ENCODE results near the gene PPP1R15A.
"Not testable (repeated sequence)": the region's sequence is repeated elsewhere in the genome, so short reads cannot be mapped to it uniquely, and the experiment has no call there.

The PPP1R15A gene

DNA sequence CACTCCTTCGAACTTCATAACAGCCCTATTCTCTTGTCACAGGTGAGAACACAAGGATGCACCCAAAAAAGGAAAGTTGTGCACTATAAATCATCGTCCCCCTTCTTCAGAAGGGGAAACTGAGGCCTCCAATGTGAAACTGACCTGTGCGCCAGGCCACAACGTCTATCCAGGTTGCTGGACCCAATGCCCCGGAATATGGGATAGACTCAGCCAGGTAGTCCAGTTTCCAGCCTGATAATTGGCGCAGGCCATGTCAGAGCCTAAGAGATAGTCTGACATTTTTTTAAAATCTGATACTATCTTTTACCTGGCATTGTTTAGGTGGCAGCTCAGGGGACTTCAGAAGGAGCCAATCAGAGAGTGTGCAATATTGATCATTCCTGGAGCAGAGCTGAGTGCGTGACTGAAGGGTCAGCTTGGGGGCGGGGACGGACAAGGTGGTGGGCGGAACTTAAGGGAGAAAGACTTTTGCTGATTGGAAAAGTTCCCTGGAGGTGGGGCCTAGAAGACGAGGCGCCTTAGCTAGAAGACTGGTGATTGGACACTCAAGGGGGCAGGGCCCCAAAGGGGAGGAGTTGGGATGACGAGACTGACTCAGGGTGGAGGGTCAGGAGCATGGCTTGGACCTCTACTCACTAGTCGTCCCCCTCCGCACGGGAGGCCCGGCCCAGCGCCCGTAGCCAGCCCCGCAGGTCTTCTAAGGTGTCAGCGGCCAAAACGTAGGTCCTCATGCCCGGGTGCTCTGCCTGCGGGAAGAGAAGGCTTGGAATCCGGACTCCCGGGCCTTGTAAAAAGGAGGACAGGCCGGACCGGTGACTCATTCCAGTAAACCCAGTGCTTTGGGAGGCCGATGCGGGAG, 12.3 kb upstream of the PPP1R15A start:
- DNase-seq (ENCODE audit: low read depth) = no peak

- no peak for DNase-seq (ENCODE audit: low read depth)
Measured at GRCh38 chr19:48861313-48861712, 10.9 kb upstream of the PPP1R15A start.

DNA sequence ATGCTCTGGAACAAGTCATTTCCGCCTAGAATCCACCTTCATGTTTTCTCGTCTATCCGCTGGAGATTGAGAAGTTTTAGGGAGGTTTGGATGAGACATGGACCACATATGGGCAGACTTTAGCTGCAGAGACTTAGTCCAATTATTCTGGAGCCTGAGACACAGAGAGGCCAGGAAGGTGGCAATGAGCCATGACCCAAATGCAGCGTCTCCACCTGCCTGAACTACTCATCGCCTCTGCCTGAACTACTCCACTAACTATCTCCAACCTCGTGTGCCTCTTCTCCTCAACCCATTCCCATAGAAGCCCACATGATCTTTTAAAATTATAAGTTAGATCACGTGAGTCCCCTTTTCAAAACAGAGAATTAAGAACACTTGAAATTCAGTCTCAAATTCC, 9.4 kb upstream of the PPP1R15A start:
- DNase-seq (ENCODE audit: low read depth) = no peak

- DNase-seq (ENCODE audit: low read depth) = no peak
Measured at GRCh38 chr19:48866692-48867091, 5.5 kb upstream of the PPP1R15A start.

GRCh38 chr19:48867123-48867745, 5.0 kb upstream of the PPP1R15A start:
- DNase-seq (ENCODE audit: low read depth) = no peak

GRCh38 chr19:48867746-48868113, 4.5 kb upstream of the PPP1R15A start:
- no peak for DNase-seq (ENCODE audit: low read depth)

GRCh38 chr19:48868114-48868886, 3.9 kb upstream of the PPP1R15A start, which contains the start of gene PLEKHA4:
Gene PLEKHA4, minus strand, starts transcription at chr19:48868617. Its CDS starts 997 bp downstream, at chr19:48867620.
- DNase-seq (ENCODE audit: low read depth) = no peak

DNA sequence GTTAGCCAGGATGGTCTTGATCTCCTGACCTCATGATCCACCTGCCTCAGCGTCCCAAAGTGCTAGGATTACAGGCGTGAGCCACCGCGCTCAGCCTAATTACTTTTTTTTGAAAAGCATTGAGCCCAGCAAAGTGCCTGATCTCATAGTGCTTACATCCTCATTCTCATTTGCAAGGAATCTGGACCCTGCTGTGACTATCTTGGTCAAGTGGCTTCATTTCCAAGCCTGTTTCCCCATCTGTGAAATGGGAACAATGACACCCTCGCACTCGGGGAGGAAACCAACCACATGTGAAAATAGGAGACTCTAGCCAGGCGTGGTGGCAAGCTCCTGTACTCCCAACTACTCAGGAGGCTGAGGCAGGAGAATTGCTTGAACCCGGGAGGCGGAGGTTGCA, 2.2 kb upstream of the PPP1R15A start:
- DNase-seq (ENCODE audit: low read depth) = no peak

- not testable (repeated sequence) for DNase-seq (ENCODE audit: low read depth)
Measured at GRCh38 chr19:48871471-48872181, 595 bp upstream of the PPP1R15A start.

GRCh38 chr19:48872884-48873475, 759 bp downstream of the PPP1R15A start:
- no peak for DNase-seq (ENCODE audit: low read depth)

DNA sequence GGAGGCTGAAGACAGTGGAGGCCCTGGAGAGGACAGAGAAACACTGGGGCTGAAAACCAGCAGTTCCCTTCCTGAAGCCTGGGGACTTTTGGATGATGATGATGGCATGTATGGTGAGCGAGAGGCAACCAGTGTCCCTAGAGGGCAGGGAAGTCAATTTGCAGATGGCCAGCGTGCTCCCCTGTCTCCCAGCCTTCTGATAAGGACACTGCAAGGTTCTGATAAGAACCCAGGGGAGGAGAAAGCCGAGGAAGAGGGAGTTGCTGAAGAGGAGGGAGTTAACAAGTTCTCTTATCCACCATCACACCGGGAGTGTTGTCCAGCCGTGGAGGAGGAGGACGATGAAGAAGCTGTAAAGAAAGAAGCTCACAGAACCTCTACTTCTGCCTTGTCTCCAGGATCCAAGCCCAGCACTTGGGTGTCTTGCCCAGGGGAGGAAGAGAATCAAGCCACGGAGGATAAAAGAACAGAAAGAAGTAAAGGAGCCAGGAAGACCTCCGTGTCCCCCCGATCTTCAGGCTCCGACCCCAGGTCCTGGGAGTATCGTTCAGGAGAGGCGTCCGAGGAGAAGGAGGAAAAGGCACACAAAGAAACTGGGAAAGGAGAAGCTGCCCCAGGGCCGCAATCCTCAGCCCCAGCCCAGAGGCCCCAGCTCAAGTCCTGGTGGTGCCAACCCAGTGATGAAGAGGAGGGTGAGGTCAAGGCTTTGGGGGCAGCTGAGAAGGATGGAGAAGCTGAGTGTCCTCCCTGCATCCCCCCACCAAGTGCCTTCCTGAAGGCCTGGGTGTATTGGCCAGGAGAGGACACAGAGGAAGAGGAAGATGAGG, 1.5 kb downstream of the PPP1R15A start:
- no peak for DNase-seq (ENCODE audit: low read depth)

DNA sequence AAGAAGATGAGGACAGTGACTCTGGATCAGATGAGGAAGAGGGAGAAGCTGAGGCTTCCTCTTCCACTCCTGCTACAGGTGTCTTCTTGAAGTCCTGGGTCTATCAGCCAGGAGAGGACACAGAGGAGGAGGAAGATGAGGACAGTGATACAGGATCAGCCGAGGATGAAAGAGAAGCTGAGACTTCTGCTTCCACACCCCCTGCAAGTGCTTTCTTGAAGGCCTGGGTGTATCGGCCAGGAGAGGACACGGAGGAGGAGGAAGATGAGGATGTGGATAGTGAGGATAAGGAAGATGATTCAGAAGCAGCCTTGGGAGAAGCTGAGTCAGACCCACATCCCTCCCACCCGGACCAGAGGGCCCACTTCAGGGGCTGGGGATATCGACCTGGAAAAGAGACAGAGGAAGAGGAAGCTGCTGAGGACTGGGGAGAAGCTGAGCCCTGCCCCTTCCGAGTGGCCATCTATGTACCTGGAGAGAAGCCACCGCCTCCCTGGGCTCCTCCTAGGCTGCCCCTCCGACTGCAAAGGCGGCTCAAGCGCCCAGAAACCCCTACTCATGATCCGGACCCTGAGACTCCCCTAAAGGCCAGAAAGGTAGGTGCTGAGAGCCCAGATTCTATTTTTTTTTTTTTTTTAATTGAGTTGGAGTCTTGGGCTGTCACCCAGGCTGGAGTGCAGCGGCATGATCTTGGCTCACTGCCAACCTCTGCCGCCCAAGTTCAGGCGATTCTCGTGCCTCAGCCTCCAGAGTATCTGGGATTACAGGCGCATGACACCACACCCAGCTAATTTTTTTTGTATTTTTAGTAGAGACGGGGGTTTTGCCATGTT, 2.3 kb downstream of the PPP1R15A start:
- DNase-seq (ENCODE audit: low read depth) = no peak

DNA sequence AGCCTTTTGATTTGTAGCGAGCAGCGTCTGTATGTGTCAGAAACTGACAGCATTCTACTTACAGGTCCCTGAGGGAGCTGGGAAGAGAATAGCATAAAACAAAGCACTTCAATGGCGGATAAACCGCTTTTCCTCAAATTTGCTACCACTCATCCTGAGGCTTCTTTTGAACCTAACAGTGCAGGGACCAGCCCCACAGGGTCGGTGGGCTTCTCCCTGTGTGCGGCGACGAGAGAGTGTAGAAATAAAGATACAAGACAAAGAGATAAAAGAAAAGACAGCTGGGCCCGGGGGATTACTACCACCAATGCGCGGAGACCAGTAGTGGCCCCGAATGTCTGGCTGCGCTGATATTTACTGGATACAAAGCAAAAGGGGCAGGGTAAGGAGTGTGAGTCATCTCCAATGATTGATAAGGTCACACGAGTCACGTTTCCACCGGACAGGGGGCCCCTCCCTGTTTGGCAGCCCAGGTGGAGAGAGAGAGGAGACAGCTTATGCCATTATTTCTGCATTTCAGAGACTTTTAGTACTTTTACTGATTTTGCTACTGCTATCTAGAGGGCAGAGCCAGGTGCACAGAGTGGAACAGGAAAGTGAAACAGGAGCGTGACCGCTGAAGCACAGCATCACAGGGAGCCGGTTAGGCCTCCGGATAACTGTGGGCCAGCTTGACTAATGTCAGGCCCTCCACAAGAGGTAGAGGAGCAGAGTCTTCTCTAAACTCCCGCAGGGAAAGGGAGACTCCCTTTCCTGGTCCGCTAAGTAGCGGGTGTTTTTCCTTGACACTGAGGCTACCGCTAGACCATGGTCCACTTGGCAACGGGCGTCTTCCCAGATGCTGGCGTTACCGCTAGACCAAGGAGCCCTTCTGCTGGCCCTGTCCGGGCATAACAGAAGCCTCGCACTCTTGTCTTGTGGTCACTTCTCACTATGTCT, 4.1 kb downstream of the PPP1R15A start:
- DNase-seq (ENCODE audit: low read depth) = not testable (repeated sequence)

DNA sequence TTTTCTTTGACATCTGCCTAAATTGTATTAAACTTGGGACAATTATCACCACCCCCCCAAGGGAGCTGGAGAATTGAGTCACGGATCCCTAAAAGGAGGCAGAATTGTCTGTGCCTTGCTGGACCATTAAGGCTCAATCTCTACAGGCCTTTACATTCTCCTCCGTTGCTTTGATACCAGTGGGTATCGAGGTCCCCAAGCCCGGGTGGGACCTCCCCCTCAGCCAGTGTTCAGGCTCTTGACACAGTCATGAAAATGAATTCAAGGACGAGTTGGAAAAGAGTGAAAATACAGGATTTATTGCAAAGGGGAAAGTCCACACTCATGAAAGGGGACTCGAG, 5.6 kb downstream of the PPP1R15A start:
- DNase-seq (ENCODE audit: low read depth) = no peak

GRCh38 chr19:48878196-48879024, 6.2 kb downstream of the PPP1R15A start:
- no peak for DNase-seq (ENCODE audit: low read depth)

DNA sequence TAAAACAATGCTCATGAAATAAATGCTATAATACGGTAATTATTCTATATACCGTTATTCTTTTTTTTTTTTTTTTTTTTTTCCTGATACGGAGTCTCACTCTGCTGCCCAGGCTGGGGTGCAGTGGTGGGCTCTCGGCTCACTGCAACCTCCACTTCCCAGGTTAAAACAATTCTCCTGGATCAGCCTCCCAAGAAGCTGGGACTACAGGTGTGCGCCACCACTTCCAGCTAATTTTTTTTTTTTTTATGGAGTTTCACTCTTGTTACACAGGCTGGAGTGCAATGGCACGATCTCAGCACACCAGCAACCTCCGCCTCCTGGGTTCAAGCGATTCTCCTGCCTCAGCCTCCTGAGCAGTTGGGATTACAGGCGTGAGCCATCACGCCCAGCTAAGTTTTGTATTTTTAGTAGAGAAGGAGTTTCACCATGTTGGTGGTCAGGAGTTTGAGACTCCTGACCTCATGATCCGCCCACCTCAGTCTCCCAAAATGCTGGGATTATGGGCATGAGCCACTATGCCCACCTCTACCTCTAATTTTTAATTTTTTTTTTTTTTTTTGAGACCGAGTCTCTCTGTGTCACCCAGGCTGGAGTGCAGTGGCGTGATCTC, 6.9 kb downstream of the PPP1R15A start:
- no peak for DNase-seq (ENCODE audit: low read depth)

GRCh38 chr19:48879696-48880095, 7.5 kb downstream of the PPP1R15A start:
- DNase-seq (ENCODE audit: low read depth) = not testable (repeated sequence)

Measured in stimulated activated CD8-positive, alpha-beta memory T cell treated with anti-CD3 and anti-CD28 coated beads, Interleukin-7, amount 100 ng/mL, for 24 hours (primary cell).